HAP-1 (cell line): ENCODE data around the gene DNAJC22.

Experiments
- DNase-seq, 2 experiments: peaks; one replicate each; pipeline ENCODE4 v3.0.0-alpha.2; 2016 to 2020; ENCODE audit warnings: low spot score in 2 of 2
- H3K27me3 ChIP-seq: fragments of 250-450 bp; sonication (Bioruptor Pico); 2 replicates; pipeline ENCODE4 v1.5.1; 2020; ENCODE audit warnings: low read depth, mild to moderate bottlenecking, moderate library complexity
- H3K36me3 ChIP-seq: fragments of 250-450 bp; sonication (Bioruptor Pico); replicated peaks from 2 replicates; pipeline ENCODE4 v1.5.1; 2020; ENCODE audit warnings: mild to moderate bottlenecking
- H3K4me1 ChIP-seq: fragments of 250-450 bp; sonication (Bioruptor Pico); 2 replicates; pipeline ENCODE4 v1.5.1; 2020; ENCODE audit warnings: mild to moderate bottlenecking
- H3K4me3 ChIP-seq: fragments of 250-450 bp; sonication (Bioruptor Pico); 2 replicates; pipeline ENCODE4 v1.5.1; 2020; ENCODE audit warnings: mild to moderate bottlenecking, moderate library complexity
- H3K9me3 ChIP-seq: fragments of 250-450 bp; sonication (Bioruptor Pico); 2 replicates; pipeline ENCODE4 v1.5.1; 2020; ENCODE audit warnings: mild to moderate bottlenecking, moderate library complexity
- in situ Hi-C: fragments of 300-500 bp; cut with MboI; formaldehyde crosslinking; loops from 3 replicates; pipeline ENCODE4 v1.14.3; 2020; ENCODE audit warnings: low sequenced_read_pairs, inconsistent platforms, mixed read lengths

DNAJC22 gene

GRCh38 chr12:49335118-49335954 lies 11.4 kb upstream of the DNAJC22 start:
- in situ Hi-C loops = no loop called here
- Histone ChIP-seq H3K9me3 (no peaks in the 10 kb centered on the region), H3K36me3 (peaks cover 20% of the 10 kb centered on the region), H3K27me3 (no peaks in the 10 kb centered on the region), H3K4me3 (no peak overlapping the region), H3K4me1 (peaks cover 10% of the 10 kb centered on the region; the same call in 1 of the 2 replicates)
- DNase-seq = peak in 1 of 2 experiments; percentile 8

- Histone ChIP-seq H3K4me3 (peak overlapping the region; percentile 68), H3K4me1 (peaks cover 10% of the 10 kb centered on the region; the same call in 1 of the 2 replicates), H3K27me3 (no peaks in the 10 kb centered on the region), H3K9me3 (no peaks in the 10 kb centered on the region), H3K36me3 (peaks cover 14% of the 10 kb centered on the region)
- no peak for DNase-seq
- in situ Hi-C loops = no loop called here
Observed at GRCh38 chr12:49335955-49336644, 10.6 kb upstream of the DNAJC22 start.

GRCh38 chr12:49336645-49337584 lies 9.8 kb upstream of the DNAJC22 start, which contains the start of gene C1QL4:
TSS of gene C1QL4 (minus strand) at chr12:49337188. CDS start at chr12:49336477, 711 bp downstream.
- Histone ChIP-seq H3K4me1 (peaks cover 8% of the 10 kb centered on the region; the same call in 1 of the 2 replicates), H3K27me3 (no peaks in the 10 kb centered on the region), H3K9me3 (no peaks in the 10 kb centered on the region), H3K36me3 (peaks cover 5% of the 10 kb centered on the region), H3K4me3 (peak within 1 kb of the TSS; percentile 68)
- peak; percentile 75 to 96 for DNase-seq
- in situ Hi-C loops = no loop called here

- in situ Hi-C loops = no loop called here
- peaks cover 15% of the 10 kb centered on the region for H3K4me1 ChIP-seq
- H3K9me3 ChIP-seq = no peaks in the 10 kb centered on the region
- no peak overlapping the region for H3K4me3 ChIP-seq
- no peaks in the 10 kb centered on the region; the same call in 1 of the 2 replicates for H3K36me3 ChIP-seq
- H3K27me3 ChIP-seq = no peaks in the 10 kb centered on the region
- DNase-seq = no peak
Observed at GRCh38 chr12:49338830-49339463, 7.7 kb upstream of the DNAJC22 start.

- H3K27me3 ChIP-seq = no peaks in the 10 kb centered on the region
- peaks cover 15% of the 10 kb centered on the region for H3K4me1 ChIP-seq
- H3K4me3 ChIP-seq = no peak overlapping the region
- DNase-seq = no peak
- in situ Hi-C loops = no loop called here
- H3K36me3 ChIP-seq = no peaks in the 10 kb centered on the region; the same call in 1 of the 2 replicates
- no peaks in the 10 kb centered on the region for H3K9me3 ChIP-seq
Observed at GRCh38 chr12:49339464-49339861, 7.2 kb upstream of the DNAJC22 start.

- DNase-seq = no peak
- H3K4me3 ChIP-seq = no peak overlapping the region
- no peaks in the 10 kb centered on the region; the same call in 1 of the 2 replicates for H3K36me3 ChIP-seq
- in situ Hi-C loops = loop anchor here (5.0 kb wide), 1 partner anchor 53 kb away; no protein-coding TSS in a partner anchor
- peaks cover 13% of the 10 kb centered on the region for H3K4me1 ChIP-seq
- no peaks in the 10 kb centered on the region for H3K9me3 ChIP-seq
- H3K27me3 ChIP-seq = no peaks in the 10 kb centered on the region
Observed at GRCh38 chr12:49340095-49340870, 6.4 kb upstream of the DNAJC22 start.

GRCh38 chr12:49340971-49341776 lies 5.5 kb upstream of the DNAJC22 start:
- no peak for DNase-seq
- no peaks in the 10 kb centered on the region for H3K27me3 ChIP-seq
- no peaks in the 10 kb centered on the region for H3K9me3 ChIP-seq
- no peak overlapping the region for H3K4me3 ChIP-seq
- in situ Hi-C loops = loop anchor here (5.0 kb wide), 1 partner anchor 54 kb away; no protein-coding TSS in a partner anchor
- H3K36me3 ChIP-seq = no peaks in the 10 kb centered on the region
- peaks cover 10% of the 10 kb centered on the region for H3K4me1 ChIP-seq

GRCh38 chr12:49341777-49342065 lies 5.0 kb upstream of the DNAJC22 start:
- peaks cover 7% of the 10 kb centered on the region for H3K4me1 ChIP-seq

GRCh38 chr12:49342066-49342913 lies 4.4 kb upstream of the DNAJC22 start:
- DNase-seq = peak; percentile 94 to 98
- in situ Hi-C loops = loop anchor here (5.0 kb wide), 1 partner anchor 55 kb away; no protein-coding TSS in a partner anchor

More at GRCh38 chr12:49341777-49342065, 5.0 kb upstream of the DNAJC22 start:
- in situ Hi-C loops = loop anchor here (5.0 kb wide), 1 partner anchor 54 kb away; no protein-coding TSS in a partner anchor
- peak overlapping the region; percentile 39 for H3K4me3 ChIP-seq
- H3K27me3 ChIP-seq = no peaks in the 10 kb centered on the region
- DNase-seq = no peak
- no peaks in the 10 kb centered on the region for H3K9me3 ChIP-seq
- no peaks in the 10 kb centered on the region for H3K36me3 ChIP-seq

GRCh38 chr12:49342914-49343731 lies 3.6 kb upstream of the DNAJC22 start:
- Histone ChIP-seq H3K9me3 (no peaks in the 10 kb centered on the region), H3K4me1 (peaks cover 19% of the 10 kb centered on the region), H3K4me3 (peak overlapping the region; percentile 39), H3K27me3 (no peaks in the 10 kb centered on the region), H3K36me3 (no peaks in the 10 kb centered on the region)
- no peak for DNase-seq
- in situ Hi-C loops = loop anchor here (5.0 kb wide), 1 partner anchor 56 kb away; no protein-coding TSS in a partner anchor

More at GRCh38 chr12:49342066-49342913, 4.4 kb upstream of the DNAJC22 start:
- Histone ChIP-seq H3K9me3 (no peaks in the 10 kb centered on the region), H3K36me3 (no peaks in the 10 kb centered on the region), H3K4me3 (peak overlapping the region; percentile 39), H3K27me3 (no peaks in the 10 kb centered on the region), H3K4me1 (peaks cover 12% of the 10 kb centered on the region)
